ENCODE data around the gene WIPF2. TPM values are rescaled to one million over a fixed set of nuclear protein-coding genes. Genes with fewer than 3 reads are reported as not detected.
"Not testable (repeated sequence)": the region's sequence is repeated elsewhere in the genome, so short reads cannot be mapped to it uniquely, and the experiment has no call there.

The WIPF2 gene
- total and polyA plus RNA-seq, 2 donors from 2014 or later: 9.9 to 36.4 TPM

DNA sequence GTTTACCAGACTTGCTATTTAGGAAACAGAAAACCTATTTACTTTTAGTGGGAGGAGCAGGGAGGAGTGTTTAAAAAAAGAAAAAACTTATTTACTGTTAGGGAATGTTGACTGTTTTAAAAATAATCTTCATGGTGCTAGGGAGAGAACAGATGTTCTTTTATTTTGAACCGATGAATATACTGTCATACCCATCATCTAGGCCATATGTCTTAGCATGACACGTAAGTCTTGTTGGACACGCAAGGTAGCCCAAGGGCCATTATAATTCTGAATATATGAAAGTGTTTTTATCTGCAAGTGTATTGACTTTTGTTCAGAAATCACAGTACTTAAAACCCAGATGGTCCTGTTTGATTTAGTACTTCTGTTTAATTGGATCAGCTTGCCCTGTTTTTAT lies 11.6 kb downstream of the WIPF2 start:
- intact Hi-C loops (cut with DNase I): no loop called here
- FAIRE-seq: no peak
- no peak for DNase-seq
- Histone ChIP-seq H3K9ac (ENCODE audit: low read length in 3 of 3) (no peak overlapping the region), H3K36me3 (ENCODE audit: control insufficient read depth in 2 of 3, insufficient read depth in 3 of 3, low read length in 3 of 3) (peaks cover 0 to 4% (median 0%) of the 10 kb centered on the region in 3 donors), H3K27ac (ENCODE audit: low read depth in 2 of 2, low read length in 2 of 2) (no peak overlapping the region), H3K4me1 (ENCODE audit: control insufficient read depth in 2 of 3, insufficient read depth in 2 of 3, low read depth in 1 of 3, low read length in 3 of 3) (no peaks in the 10 kb centered on the region), H3K4me3 (ENCODE audit: low read length in 3 of 3) (no peak overlapping the region), H3K9me3 (ENCODE audit: control insufficient read depth in 2 of 3, insufficient read depth in 1 of 3, low read length in 3 of 3) (no peaks in the 10 kb centered on the region), H3K27me3 (ENCODE audit: control insufficient read depth, insufficient read depth, low read length) (no peaks in the 10 kb centered on the region)
- TF ChIP-seq, protein P1, sequence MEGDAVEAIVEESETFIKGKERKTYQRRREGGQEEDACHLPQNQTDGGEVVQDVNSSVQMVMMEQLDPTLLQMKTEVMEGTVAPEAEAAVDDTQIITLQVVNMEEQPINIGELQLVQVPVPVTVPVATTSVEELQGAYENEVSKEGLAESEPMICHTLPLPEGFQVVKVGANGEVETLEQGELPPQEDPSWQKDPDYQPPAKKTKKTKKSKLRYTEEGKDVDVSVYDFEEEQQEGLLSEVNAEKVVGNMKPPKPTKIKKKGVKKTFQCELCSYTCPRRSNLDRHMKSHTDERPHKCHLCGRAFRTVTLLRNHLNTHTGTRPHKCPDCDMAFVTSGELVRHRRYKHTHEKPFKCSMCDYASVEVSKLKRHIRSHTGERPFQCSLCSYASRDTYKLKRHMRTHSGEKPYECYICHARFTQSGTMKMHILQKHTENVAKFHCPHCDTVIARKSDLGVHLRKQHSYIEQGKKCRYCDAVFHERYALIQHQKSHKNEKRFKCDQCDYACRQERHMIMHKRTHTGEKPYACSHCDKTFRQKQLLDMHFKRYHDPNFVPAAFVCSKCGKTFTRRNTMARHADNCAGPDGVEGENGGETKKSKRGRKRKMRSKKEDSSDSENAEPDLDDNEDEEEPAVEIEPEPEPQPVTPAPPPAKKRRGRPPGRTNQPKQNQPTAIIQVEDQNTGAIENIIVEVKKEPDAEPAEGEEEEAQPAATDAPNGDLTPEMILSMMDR (IDR thresholded peaks at IDR 0.05; ENCODE audit: borderline replicate concordance, extremely low read depth, insufficient read depth): no peak

DNA sequence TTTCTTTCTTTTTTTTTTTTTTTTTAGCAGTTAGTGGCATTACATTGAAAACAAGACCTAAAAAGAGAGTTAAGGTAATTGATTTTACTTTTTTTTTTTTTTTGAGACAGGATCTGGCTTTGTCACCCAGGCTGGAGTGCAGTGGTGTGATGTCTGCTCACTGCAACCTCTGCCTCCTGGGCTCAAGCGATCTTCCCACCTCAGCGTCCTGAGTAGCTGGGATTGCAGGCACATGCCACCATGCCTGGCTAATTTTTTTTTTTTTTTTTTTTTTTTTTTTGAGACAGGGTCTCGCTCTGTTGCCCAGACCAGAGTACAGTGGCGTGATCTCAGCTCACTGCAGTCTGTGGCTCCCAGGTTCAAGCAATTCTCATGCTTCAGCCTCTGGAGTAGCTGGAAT lies 12.8 kb downstream of the WIPF2 start:
- FAIRE-seq; H3K4me1 ChIP-seq (ENCODE audit: control insufficient read depth in 2 of 3, insufficient read depth in 2 of 3, low read depth in 1 of 3, low read length in 3 of 3); H3K4me3 ChIP-seq (ENCODE audit: low read length in 3 of 3); H3K27me3 ChIP-seq (ENCODE audit: control insufficient read depth, insufficient read depth, low read length); DNase-seq; H3K9me3 ChIP-seq (ENCODE audit: control insufficient read depth in 2 of 3, insufficient read depth in 1 of 3, low read length in 3 of 3); H3K27ac ChIP-seq (ENCODE audit: low read depth in 2 of 2, low read length in 2 of 2); intact Hi-C loops (cut with DNase I); H3K9ac ChIP-seq (ENCODE audit: low read length in 3 of 3); H3K36me3 ChIP-seq (ENCODE audit: control insufficient read depth in 2 of 3, insufficient read depth in 3 of 3, low read length in 3 of 3): not testable (repeated sequence)

DNA sequence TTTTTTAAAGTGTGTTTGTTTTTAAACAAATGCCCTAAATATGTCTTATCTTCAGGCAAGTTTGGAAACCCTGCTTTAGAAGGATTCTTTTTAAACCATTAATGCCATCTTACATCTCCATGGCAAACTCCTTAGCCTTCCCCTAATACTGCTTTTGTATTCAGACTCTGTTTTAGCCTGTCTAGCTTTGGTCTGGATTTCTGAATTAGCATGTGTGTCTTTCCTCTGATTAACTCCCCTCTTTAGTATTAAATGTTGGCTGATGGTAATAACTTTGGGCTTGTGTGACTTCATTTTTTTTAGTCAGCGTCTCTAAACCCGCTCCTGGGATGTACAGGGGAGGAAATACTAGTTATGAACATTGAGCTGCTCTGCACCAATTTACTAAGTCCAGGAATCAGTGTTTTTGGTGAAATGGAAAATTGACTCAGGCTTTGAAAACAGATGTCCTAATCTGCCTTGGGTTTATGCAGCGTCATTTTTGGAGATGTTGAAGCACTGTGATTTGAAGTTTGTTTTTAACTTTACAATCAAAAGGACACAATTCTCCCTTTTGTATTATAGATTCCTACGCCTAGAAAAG lies 22.2 kb downstream of the WIPF2 start:
- Histone ChIP-seq H3K27ac (ENCODE audit: low read depth in 2 of 2, low read length in 2 of 2) (no peak overlapping the region), H3K9me3 (ENCODE audit: control insufficient read depth in 2 of 3, insufficient read depth in 1 of 3, low read length in 3 of 3) (no peaks in the 10 kb centered on the region), H3K4me3 (ENCODE audit: low read length in 3 of 3) (no peak overlapping the region), H3K36me3 (ENCODE audit: control insufficient read depth in 2 of 3, insufficient read depth in 3 of 3, low read length in 3 of 3) (no peaks in the 10 kb centered on the region), H3K9ac (ENCODE audit: low read length in 3 of 3) (no peak overlapping the region), H3K27me3 (ENCODE audit: control insufficient read depth, insufficient read depth, low read length) (no peaks in the 10 kb centered on the region), H3K4me1 (ENCODE audit: control insufficient read depth in 2 of 3, insufficient read depth in 2 of 3, low read depth in 1 of 3, low read length in 3 of 3) (peaks cover 0 to 2% (median 0%) of the 10 kb centered on the region in 3 donors)
- intact Hi-C loops (cut with DNase I): no loop called here
- DNase-seq (no peak), FAIRE-seq (no peak)
- TF ChIP-seq, protein P1 (IDR thresholded peaks at IDR 0.05; ENCODE audit: borderline replicate concordance, extremely low read depth, insufficient read depth): no peak

DNA sequence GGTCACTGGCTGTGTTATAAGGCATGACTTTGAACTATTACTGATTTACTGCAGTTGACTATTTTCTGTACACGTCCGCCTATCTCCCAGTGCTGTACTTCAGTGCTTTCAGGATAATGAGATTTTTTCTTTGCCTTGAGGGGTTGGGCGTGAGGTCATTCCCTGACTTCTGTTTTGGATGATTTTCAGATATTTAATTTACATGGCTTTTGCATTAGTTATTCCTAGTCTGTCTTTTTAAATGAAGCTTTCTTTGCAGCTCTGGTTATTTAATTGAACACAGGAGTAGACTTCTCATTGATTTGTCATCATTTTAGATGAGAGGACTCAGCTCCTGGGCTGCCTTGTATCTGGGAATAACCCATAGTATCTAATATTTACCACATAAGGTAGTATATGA lies 23.7 kb downstream of the WIPF2 start:
- no peak overlapping the region for H3K4me3 ChIP-seq (ENCODE audit: low read length in 3 of 3)
- no peaks in the 10 kb centered on the region for H3K36me3 ChIP-seq (ENCODE audit: control insufficient read depth in 2 of 3, insufficient read depth in 3 of 3, low read length in 3 of 3)
- DNase-seq (no peak), FAIRE-seq (no peak)
- H3K4me1 ChIP-seq (ENCODE audit: control insufficient read depth in 2 of 3, insufficient read depth in 2 of 3, low read depth in 1 of 3, low read length in 3 of 3): peaks cover 0 to 2% (median 0%) of the 10 kb centered on the region in 3 donors
- H3K27ac ChIP-seq (ENCODE audit: low read depth in 2 of 2, low read length in 2 of 2): no peak overlapping the region
- no peaks in the 10 kb centered on the region for H3K27me3 ChIP-seq (ENCODE audit: control insufficient read depth, insufficient read depth, low read length)
- no peaks in the 10 kb centered on the region for H3K9me3 ChIP-seq (ENCODE audit: control insufficient read depth in 2 of 3, insufficient read depth in 1 of 3, low read length in 3 of 3)
- H3K9ac ChIP-seq (ENCODE audit: low read length in 3 of 3): no peak overlapping the region
- TF ChIP-seq, protein P1 (IDR thresholded peaks at IDR 0.05; ENCODE audit: borderline replicate concordance, extremely low read depth, insufficient read depth): no peak
- intact Hi-C loops (cut with DNase I): no loop called here
